Spleen (tissue), 7 donors: Measurements from ENCODE around the gene SHC3.

Source experiments
- POLR2A ChIP-seq, 3 donors: fragments of 450-650 bp; IDR thresholded peaks; one replicate each; pipeline ENCODE4 v1.5.1; 2017; ENCODE audit warnings: antibody characterized with exemption in 3 of 3, mild to moderate bottlenecking in 1 of 3
- TF ChIP-seq, protein P1 (sequence below), 11 experiments: fragments of 200-600 bp in 7 of 11; fragments of 450-650 bp in 4 of 11; sonication (generic) in 4 of 11; IDR thresholded peaks in 8 of 11; conservative IDR thresholded peaks in 3 of 11; 1 replicate in 7 of 11; 2 replicates in 4 of 11; pipeline versions ENCODE4 v1.4.0 to v1.8.0; 2016 to 2021; ENCODE audit warnings: antibody characterized with exemption in 11 of 11, inconsistent platforms in 4 of 11, mild to moderate bottlenecking in 1 of 11
- donor health status: DM: no; HTN: no; CAD: no; lungs with moderate emphysema.
- donor health status: DM: no; HTN: no; CAD: no.
- donor health status: DM: no; HTN: no; CAD: no.

DNA sequence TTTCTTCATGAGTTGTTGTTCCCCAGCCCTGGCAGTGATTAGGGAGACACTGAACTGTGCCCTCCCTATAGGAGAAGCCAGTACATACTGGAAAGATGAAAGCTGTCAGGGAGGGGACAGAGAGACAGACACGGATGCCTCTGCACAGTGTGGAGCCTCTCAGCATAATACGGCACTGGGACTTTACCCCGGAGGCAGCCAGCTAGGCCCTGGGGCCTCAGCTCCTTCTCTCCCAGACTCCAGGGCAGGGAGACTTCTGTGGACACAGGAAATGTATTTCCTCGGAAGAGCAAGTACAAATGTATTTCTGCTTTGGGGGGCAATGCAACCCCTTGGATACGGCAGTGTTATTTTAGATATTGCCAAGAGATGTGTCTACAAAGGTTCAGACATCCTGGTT, 125.3 kb downstream of the SHC3 start:
- TF ChIP-seq, protein P1, sequence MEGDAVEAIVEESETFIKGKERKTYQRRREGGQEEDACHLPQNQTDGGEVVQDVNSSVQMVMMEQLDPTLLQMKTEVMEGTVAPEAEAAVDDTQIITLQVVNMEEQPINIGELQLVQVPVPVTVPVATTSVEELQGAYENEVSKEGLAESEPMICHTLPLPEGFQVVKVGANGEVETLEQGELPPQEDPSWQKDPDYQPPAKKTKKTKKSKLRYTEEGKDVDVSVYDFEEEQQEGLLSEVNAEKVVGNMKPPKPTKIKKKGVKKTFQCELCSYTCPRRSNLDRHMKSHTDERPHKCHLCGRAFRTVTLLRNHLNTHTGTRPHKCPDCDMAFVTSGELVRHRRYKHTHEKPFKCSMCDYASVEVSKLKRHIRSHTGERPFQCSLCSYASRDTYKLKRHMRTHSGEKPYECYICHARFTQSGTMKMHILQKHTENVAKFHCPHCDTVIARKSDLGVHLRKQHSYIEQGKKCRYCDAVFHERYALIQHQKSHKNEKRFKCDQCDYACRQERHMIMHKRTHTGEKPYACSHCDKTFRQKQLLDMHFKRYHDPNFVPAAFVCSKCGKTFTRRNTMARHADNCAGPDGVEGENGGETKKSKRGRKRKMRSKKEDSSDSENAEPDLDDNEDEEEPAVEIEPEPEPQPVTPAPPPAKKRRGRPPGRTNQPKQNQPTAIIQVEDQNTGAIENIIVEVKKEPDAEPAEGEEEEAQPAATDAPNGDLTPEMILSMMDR (IDR thresholded peaks at IDR 0.05 in 8 of 11, conservative IDR thresholded peaks at IDR 0.05 in 3 of 11) = no peak
- no peak for TF ChIP-seq POLR2A (IDR thresholded peaks at IDR 0.05)
